Fibroblast of lung (primary cell): ENCODE results near the gene MBD5. TPM values are rescaled to one million over a fixed set of nuclear protein-coding genes. Genes with fewer than 3 reads are reported as not detected.
A peak's percentile ranks its signal among the peaks of the same experiment; 100 is the strongest.

ENCODE experiments used
- DNase-seq, 2 donors: peaks; one replicate each; pipeline versions ENCODE4 v3.0.0 to v3.0.0-alpha.2; 2010; ENCODE audit warnings: low read depth in 2 of 2
- H2AFZ ChIP-seq: 2 replicates; pipeline ENCODE4 v1.5.1; 2012; ENCODE audit warnings: low read length, control low read depth, inconsistent platforms
- H3K27ac ChIP-seq: 2 replicates; pipeline ENCODE4 v1.5.1; 2011; ENCODE audit warnings: low read length, control low read depth; ENCODE audit not compliant: insufficient read depth
- H3K27me3 ChIP-seq: 2 replicates; pipeline ENCODE4 v1.5.1; 2011; ENCODE audit warnings: mild to moderate bottlenecking, low read length; ENCODE audit not compliant: control insufficient read depth, insufficient read depth
- H3K36me3 ChIP-seq: 2 replicates; pipeline ENCODE4 v1.5.1; 2011; ENCODE audit warnings: low read length; ENCODE audit not compliant: control insufficient read depth, insufficient read depth
- H3K4me1 ChIP-seq: 2 replicates; pipeline ENCODE4 v1.5.1; 2011; ENCODE audit warnings: low read length; ENCODE audit not compliant: control insufficient read depth, insufficient read depth; ENCODE audit errors: extremely low read depth
- H3K4me2 ChIP-seq: 2 replicates; pipeline ENCODE4 v1.5.1; 2011; ENCODE audit warnings: low read length, control low read depth; ENCODE audit not compliant: insufficient read depth; ENCODE audit errors: extremely low read depth
- H3K4me3 ChIP-seq, 4 experiments: fragments of 200-600 bp in 1 of 4; sonication (generic) in 1 of 4; replicated peaks in 1 of 4; 2 replicates each; pipeline ENCODE4 v1.5.1; 2011 to 2016; ENCODE audit warnings: low read length in 4 of 4, low read depth in 3 of 4, mild to moderate bottlenecking in 3 of 4, control low read depth in 2 of 4, inconsistent platforms in 1 of 4, mixed read lengths in 1 of 4; ENCODE audit not compliant: insufficient read depth in 1 of 4; ENCODE audit errors: control extremely low read depth in 1 of 4
- H3K79me2 ChIP-seq: 2 replicates; pipeline ENCODE4 v1.5.1; 2012; ENCODE audit warnings: mild to moderate bottlenecking, low read length, inconsistent platforms; ENCODE audit not compliant: control insufficient read depth, insufficient read depth
- H3K9ac ChIP-seq: 2 replicates; pipeline ENCODE4 v1.5.1; 2011; ENCODE audit warnings: mild to moderate bottlenecking, low read length, control low read depth; ENCODE audit not compliant: insufficient read depth
- H3K9me3 ChIP-seq: 2 replicates; pipeline ENCODE4 v1.5.1; 2012; ENCODE audit warnings: low read depth, low read length; ENCODE audit not compliant: control insufficient read depth, insufficient read depth
- H4K20me1 ChIP-seq: 2 replicates; pipeline ENCODE4 v1.5.1; 2011; ENCODE audit warnings: low read length; ENCODE audit not compliant: control insufficient read depth, insufficient read depth; ENCODE audit errors: extremely low read depth
- CTCF ChIP-seq, 2 donors: IDR thresholded peaks in 1 of 2; conservative IDR thresholded peaks in 1 of 2; 1 replicate in 1 of 2; 2 replicates in 1 of 2; pipeline ENCODE4 v1.5.1; 2011 to 2012; ENCODE audit warnings: low read length in 2 of 2, control low read depth in 1 of 2, inconsistent platforms in 1 of 2, low read depth in 1 of 2, mild to moderate bottlenecking in 1 of 2
- EZH2 ChIP-seq: IDR thresholded peaks from 2 replicates; pipeline ENCODE4 v1.5.1; 2012; ENCODE audit warnings: low read length, control low read depth, mild to moderate bottlenecking; ENCODE audit errors: missing control alignments
- polyA plus RNA-seq, 2 donors: library from polyadenylated mRNA; depleted of rRNA in 1 of 2; stranded (reverse) in 1 of 2; unstranded in 1 of 2; fragments of >200 nt; gene quantifications; 2 replicates each; pipeline ENCODE4 v1.2.1, GENCODE V29; 2011 to 2012; ENCODE audit warnings: missing spikeins in 1 of 2
- total RNA-seq: library from RNA; depleted of rRNA; stranded (reverse); fragments of >200 nt; gene quantifications from 2 replicates; pipeline ENCODE4 v1.2.1, GENCODE V29; 2014

The MBD5 gene
- total and polyA plus RNA-seq, 2 donors (not counting 1 experiment from before 2014, with no cell fraction given): 26.1 to 32.4 TPM

GRCh38 chr2:148301362-148301761 is 280.5 kb downstream of the MBD5 start:
- Histone ChIP-seq H2AFZ (no peak overlapping the region), H3K79me2 (no peaks in the 10 kb centered on the region), H3K4me2 (no peak overlapping the region), H3K9me3 (no peaks in the 10 kb centered on the region), H3K9ac (no peak overlapping the region), H3K27me3 (no peaks in the 10 kb centered on the region), H3K4me1 (no peaks in the 10 kb centered on the region), H4K20me1 (no peaks in the 10 kb centered on the region), H3K27ac (no peak overlapping the region), H3K36me3 (no peaks in the 10 kb centered on the region), H3K4me3 (no peak overlapping the region)
- TF ChIP-seq EZH2 (no peak), CTCF (conservative IDR thresholded peaks at IDR 0.05 in 1 of 2, IDR thresholded peaks at IDR 0.05 in 1 of 2; ENCODE audit: low read depth in 1 of 2, low read length in 2 of 2) (no peak)
- no peak for DNase-seq

- Histone ChIP-seq H3K4me3 (no peak overlapping the region), H3K27me3 (no peaks in the 10 kb centered on the region), H3K27ac (no peak overlapping the region), H3K4me1 (no peaks in the 10 kb centered on the region), H2AFZ (no peak overlapping the region), H3K9me3 (no peaks in the 10 kb centered on the region), H3K4me2 (no peak overlapping the region), H4K20me1 (no peaks in the 10 kb centered on the region), H3K79me2 (no peaks in the 10 kb centered on the region), H3K9ac (no peak overlapping the region), H3K36me3 (no peaks in the 10 kb centered on the region)
- no peak for DNase-seq
- TF ChIP-seq EZH2 (no peak), CTCF (conservative IDR thresholded peaks at IDR 0.05 in 1 of 2, IDR thresholded peaks at IDR 0.05 in 1 of 2; ENCODE audit: low read depth in 1 of 2, low read length in 2 of 2) (no peak)
These were observed 281.6 kb downstream of the MBD5 start for GRCh38 chr2:148302526-148302925.

- DNase-seq: peak in 1 of 2 donors; percentile 15
- H3K9me3 ChIP-seq: no peaks in the 10 kb centered on the region
- no peak overlapping the region for H3K4me2 ChIP-seq
- H3K9ac ChIP-seq: no peak overlapping the region
- no peaks in the 10 kb centered on the region for H3K36me3 ChIP-seq
- no peaks in the 10 kb centered on the region for H3K79me2 ChIP-seq
- H3K4me3 ChIP-seq: no peak overlapping the region
- TF ChIP-seq EZH2: no peak
- no peak for TF ChIP-seq CTCF (conservative IDR thresholded peaks at IDR 0.05 in 1 of 2, IDR thresholded peaks at IDR 0.05 in 1 of 2; ENCODE audit: low read depth in 1 of 2, low read length in 2 of 2)
- H3K4me1 ChIP-seq: no peaks in the 10 kb centered on the region
- no peak overlapping the region for H3K27ac ChIP-seq
- no peak overlapping the region for H2AFZ ChIP-seq
- no peaks in the 10 kb centered on the region for H3K27me3 ChIP-seq
- no peaks in the 10 kb centered on the region for H4K20me1 ChIP-seq
These were observed 282.3 kb downstream of the MBD5 start for GRCh38 chr2:148303161-148303560.
